SK-N-MC (cell line): ENCODE results near the gene PGAM2.

Experiments used
- DNase-seq: peaks from one replicate; pipeline ENCODE4 v3.0.0-alpha.2; 2011; ENCODE audit warnings: low read depth, low spot score
- H3K27ac ChIP-seq: fragments of 200-600 bp; sonication (generic); 2 replicates; pipeline ENCODE4 v1.5.1; 2016; ENCODE audit warnings: mixed run types
- H3K36me3 ChIP-seq: fragments of 200-600 bp; sonication (generic); 2 replicates; pipeline ENCODE4 v1.6.1; 2017; ENCODE audit warnings: antibody characterized with exemption, low read length, mixed read lengths; ENCODE audit not compliant: insufficient read depth
- H3K4me3 ChIP-seq: fragments of 200-600 bp; sonication (generic); 2 replicates; pipeline ENCODE4 v1.5.1; 2016
- H3K9ac ChIP-seq: fragments of 200-600 bp; sonication (generic); 2 replicates; pipeline ENCODE4 v1.8.0; 2017; ENCODE audit warnings: mixed run types, mixed read lengths; ENCODE audit not compliant: insufficient read length
- H3K9me3 ChIP-seq: fragments of 200-600 bp; sonication (generic); 2 replicates; pipeline ENCODE4 v1.6.1; 2017; ENCODE audit warnings: low read depth, mild to moderate bottlenecking, antibody characterized with exemption, low read length, moderate library complexity, mixed read lengths
- EZH2 ChIP-seq: fragments of 200-600 bp; sonication (generic); IDR thresholded peaks from one replicate; pipeline ENCODE4 v1.6.1; 2017; ENCODE audit warnings: antibody characterized with exemption
- FOXP2 ChIP-seq: optimal IDR thresholded peaks from 2 replicates; pipeline ENCODE3; 2011; ENCODE audit warnings: mild to moderate bottlenecking, moderate library complexity; ENCODE audit not compliant: insufficient read depth; ENCODE audit errors: extremely low read length, control extremely low read depth
- POLR2AphosphoS5 ChIP-seq: IDR thresholded peaks from 2 replicates; pipeline ENCODE4 v1.6.1; 2012; ENCODE audit warnings: mild to moderate bottlenecking, low read depth, low read length, borderline replicate concordance

PGAM2 gene

GRCh38 chr7:44100458-44101302 is 35.3 kb upstream of the PGAM2 start:
- Histone ChIP-seq H3K9ac (no peak overlapping the region), H3K27ac (no peak overlapping the region), H3K36me3 (no peaks in the 10 kb centered on the region), H3K9me3 (no peaks in the 10 kb centered on the region), H3K4me3 (no peak overlapping the region)
- no peak for TF ChIP-seq FOXP2
- TF ChIP-seq POLR2AphosphoS5 = no peak
- no peak for TF ChIP-seq EZH2
- no peak for DNase-seq

- Histone ChIP-seq H3K27ac (no peak overlapping the region), H3K9me3 (no peaks in the 10 kb centered on the region), H3K9ac (no peak overlapping the region), H3K36me3 (no peaks in the 10 kb centered on the region), H3K4me3 (no peak overlapping the region)
- DNase-seq = no peak
- TF ChIP-seq POLR2AphosphoS5 (no peak), FOXP2 (no peak), EZH2 (no peak)
These were observed 34.3 kb upstream of the PGAM2 start for GRCh38 chr7:44099669-44100068.

- H3K27ac ChIP-seq = no peak overlapping the region
- no peak overlapping the region for H3K9ac ChIP-seq
- no peak overlapping the region for H3K4me3 ChIP-seq
- no peak for TF ChIP-seq POLR2AphosphoS5
- no peak for TF ChIP-seq EZH2
- no peak for TF ChIP-seq FOXP2
- no peak for DNase-seq
- no peaks in the 10 kb centered on the region for H3K36me3 ChIP-seq
- no peaks in the 10 kb centered on the region for H3K9me3 ChIP-seq
These were observed 33.0 kb upstream of the PGAM2 start for GRCh38 chr7:44098092-44099068.

- Histone ChIP-seq H3K9me3 (no peaks in the 10 kb centered on the region), H3K36me3 (no peaks in the 10 kb centered on the region), H3K27ac (no peak overlapping the region), H3K9ac (no peak overlapping the region), H3K4me3 (no peak overlapping the region)
- DNase-seq = no peak
- TF ChIP-seq EZH2 = no peak
- TF ChIP-seq FOXP2 = no peak
- no peak for TF ChIP-seq POLR2AphosphoS5
These were observed 31.9 kb upstream of the PGAM2 start for GRCh38 chr7:44097064-44097932.

- no peak for DNase-seq
- Histone ChIP-seq H3K36me3 (no peaks in the 10 kb centered on the region), H3K4me3 (no peak overlapping the region), H3K9me3 (no peaks in the 10 kb centered on the region), H3K9ac (no peak overlapping the region), H3K27ac (no peak overlapping the region)
- no peak for TF ChIP-seq FOXP2
- TF ChIP-seq EZH2 = no peak
- TF ChIP-seq POLR2AphosphoS5 = no peak
These were observed 31.0 kb upstream of the PGAM2 start for GRCh38 chr7:44096326-44096881.

- Histone ChIP-seq H3K9me3 (no peaks in the 10 kb centered on the region), H3K27ac (no peak overlapping the region), H3K36me3 (no peaks in the 10 kb centered on the region), H3K9ac (no peak overlapping the region), H3K4me3 (no peak overlapping the region)
- TF ChIP-seq FOXP2 (no peak), EZH2 (no peak), POLR2AphosphoS5 (no peak)
- no peak for DNase-seq
These were observed 30.4 kb upstream of the PGAM2 start for GRCh38 chr7:44095781-44096180.

- H3K36me3 ChIP-seq = no peaks in the 10 kb centered on the region
- H3K9me3 ChIP-seq = no peaks in the 10 kb centered on the region
- H3K27ac ChIP-seq = no peak overlapping the region
- TF ChIP-seq POLR2AphosphoS5 (no peak), EZH2 (no peak), FOXP2 (no peak)
- no peak for DNase-seq
- no peak overlapping the region for H3K4me3 ChIP-seq
- no peak overlapping the region for H3K9ac ChIP-seq
These were observed 29.7 kb upstream of the PGAM2 start for GRCh38 chr7:44094883-44095592.
